Transverse colon (tissue), 4 donors: ENCODE measurements around the gene FOSL2.

Experiments
- POLR2A ChIP-seq: fragments of 450-650 bp; IDR thresholded peaks from one replicate; pipeline ENCODE4 v1.6.1; 2016; ENCODE audit warnings: antibody characterized with exemption, mild to moderate bottlenecking, moderate library complexity
- POLR2AphosphoS5 ChIP-seq, 3 donors: sonication (generic); formaldehyde crosslinking; IDR thresholded peaks; one replicate each; pipeline ENCODE4 v1.6.1; 2016; ENCODE audit warnings: antibody characterized with exemption in 3 of 3
- TF ChIP-seq, protein P1 (sequence below), 5 experiments: fragments of 200-600 bp in 3 of 5; fragments of 450-650 bp in 2 of 5; sonication (generic) in 3 of 5; IDR thresholded peaks; 1 replicate in 2 of 5; 2 replicates in 3 of 5; pipeline ENCODE4 v1.5.1; 2016 to 2017; ENCODE audit warnings: antibody characterized with exemption in 5 of 5, inconsistent platforms in 3 of 5, mild to moderate bottlenecking in 2 of 5, moderate library complexity in 1 of 5

DNA sequence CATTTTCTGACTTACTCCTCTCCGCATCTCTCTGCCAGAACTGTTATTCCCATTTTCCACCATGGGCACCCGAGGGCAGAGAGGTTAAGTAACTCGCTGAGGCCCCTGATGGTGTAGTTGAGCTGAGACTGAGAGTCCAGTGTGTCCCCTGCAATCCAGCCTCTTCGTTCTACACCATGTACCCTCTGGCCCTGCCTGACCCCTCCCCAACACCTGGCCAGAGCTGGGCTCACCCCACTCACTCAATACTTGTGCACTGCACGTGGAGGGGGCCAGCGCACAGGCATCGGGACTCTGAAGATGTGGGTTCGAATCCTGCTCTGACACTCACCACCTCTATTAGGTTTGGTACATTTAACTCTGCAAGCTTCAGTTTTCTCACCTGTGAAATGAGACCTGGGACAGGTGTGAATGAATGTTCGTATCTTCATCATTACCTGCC is 24.3 kb upstream of the FOSL2 start:
- TF ChIP-seq, protein P1, sequence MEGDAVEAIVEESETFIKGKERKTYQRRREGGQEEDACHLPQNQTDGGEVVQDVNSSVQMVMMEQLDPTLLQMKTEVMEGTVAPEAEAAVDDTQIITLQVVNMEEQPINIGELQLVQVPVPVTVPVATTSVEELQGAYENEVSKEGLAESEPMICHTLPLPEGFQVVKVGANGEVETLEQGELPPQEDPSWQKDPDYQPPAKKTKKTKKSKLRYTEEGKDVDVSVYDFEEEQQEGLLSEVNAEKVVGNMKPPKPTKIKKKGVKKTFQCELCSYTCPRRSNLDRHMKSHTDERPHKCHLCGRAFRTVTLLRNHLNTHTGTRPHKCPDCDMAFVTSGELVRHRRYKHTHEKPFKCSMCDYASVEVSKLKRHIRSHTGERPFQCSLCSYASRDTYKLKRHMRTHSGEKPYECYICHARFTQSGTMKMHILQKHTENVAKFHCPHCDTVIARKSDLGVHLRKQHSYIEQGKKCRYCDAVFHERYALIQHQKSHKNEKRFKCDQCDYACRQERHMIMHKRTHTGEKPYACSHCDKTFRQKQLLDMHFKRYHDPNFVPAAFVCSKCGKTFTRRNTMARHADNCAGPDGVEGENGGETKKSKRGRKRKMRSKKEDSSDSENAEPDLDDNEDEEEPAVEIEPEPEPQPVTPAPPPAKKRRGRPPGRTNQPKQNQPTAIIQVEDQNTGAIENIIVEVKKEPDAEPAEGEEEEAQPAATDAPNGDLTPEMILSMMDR (IDR thresholded peaks at IDR 0.05) = no peak
- TF ChIP-seq POLR2A (no peak), POLR2AphosphoS5 (IDR thresholded peaks at IDR 0.05) (no peak)
